Islet precursor cell (in vitro differentiated cells): Measurements from ENCODE around the gene ENTPD6.

Source experiments
- DNase-seq: peaks from one replicate; pipeline ENCODE4 v3.0.0-alpha.2; 2018

ENTPD6 gene

DNA sequence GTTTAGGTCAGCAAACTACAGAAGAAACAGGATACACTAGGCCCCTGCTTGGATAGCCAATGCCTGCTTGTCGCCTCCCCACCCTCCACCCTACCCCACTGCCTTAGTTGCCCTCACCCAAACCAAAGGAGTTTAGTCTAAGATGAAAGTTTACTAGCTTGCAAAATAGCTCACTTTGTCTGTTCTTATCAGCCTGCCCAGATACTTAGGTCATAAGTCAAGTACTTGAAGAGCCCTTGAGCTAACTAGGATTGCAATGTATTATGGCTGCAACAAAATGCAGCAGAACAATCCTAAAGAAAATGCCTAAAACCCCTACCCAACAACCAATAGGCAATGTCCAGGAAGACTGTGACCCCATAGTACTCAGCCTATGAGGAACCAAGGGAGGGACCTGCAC, 7.3 kb upstream of the ENTPD6 start:
- no peak for DNase-seq

DNA sequence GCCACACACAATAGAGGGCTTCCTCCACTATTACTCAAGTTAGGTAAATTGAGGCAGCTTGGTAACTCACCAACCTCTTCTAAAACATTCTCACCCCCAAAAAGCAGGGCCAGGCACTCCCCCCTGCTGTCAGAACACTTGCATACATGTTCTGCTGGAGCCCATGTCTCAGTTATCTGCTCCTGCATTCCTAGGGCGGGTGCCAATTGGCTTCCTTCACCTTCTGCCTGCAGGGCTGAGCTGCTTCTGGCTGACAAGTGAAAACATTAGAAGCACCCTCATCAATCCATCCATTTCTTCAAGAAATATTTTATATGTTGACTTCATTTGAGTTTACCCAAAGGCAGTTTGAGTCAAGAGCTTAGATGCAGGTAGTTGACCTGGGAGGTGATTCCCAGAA, 4.5 kb upstream of the ENTPD6 start:
- no peak for DNase-seq

DNA sequence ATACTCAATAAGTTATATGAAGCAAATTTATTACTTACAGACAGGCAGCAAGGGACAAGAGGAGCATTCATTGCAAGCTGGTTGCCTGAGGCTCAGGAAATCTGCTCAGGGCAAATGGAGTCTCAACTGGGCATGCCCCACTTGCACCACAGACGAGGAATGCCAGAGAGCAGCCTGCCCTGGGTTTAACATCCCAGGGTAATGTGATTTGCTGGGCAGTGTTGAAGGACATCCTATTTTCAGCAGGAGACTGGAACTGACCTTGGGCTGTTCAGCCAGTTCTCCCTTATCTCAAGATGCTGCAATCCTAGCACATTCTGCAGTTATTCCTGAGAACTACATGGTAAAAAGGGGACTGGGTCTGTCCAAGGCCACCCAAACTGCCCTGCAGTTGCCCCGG, 3.8 kb upstream of the ENTPD6 start:
- DNase-seq = no peak

DNA sequence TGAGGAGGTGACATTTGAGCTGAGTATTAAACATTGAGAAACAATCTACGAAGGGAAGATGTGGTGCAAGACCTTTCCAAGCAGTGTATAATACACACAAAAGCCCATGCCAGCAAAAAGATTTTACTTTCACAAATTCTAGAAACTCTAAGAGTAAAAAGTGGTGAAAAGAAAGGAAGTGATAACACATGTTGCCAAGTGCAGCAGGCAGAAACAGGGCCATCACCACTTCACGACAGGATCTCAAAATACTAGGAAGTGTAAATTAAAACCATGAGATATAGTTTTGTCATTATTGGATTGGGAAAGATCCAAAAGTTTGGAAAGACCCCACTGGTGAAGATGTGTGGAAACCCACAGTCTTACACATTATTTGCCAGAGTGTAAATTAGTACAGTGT, 1.7 kb upstream of the ENTPD6 start:
- DNase-seq = no peak

DNA sequence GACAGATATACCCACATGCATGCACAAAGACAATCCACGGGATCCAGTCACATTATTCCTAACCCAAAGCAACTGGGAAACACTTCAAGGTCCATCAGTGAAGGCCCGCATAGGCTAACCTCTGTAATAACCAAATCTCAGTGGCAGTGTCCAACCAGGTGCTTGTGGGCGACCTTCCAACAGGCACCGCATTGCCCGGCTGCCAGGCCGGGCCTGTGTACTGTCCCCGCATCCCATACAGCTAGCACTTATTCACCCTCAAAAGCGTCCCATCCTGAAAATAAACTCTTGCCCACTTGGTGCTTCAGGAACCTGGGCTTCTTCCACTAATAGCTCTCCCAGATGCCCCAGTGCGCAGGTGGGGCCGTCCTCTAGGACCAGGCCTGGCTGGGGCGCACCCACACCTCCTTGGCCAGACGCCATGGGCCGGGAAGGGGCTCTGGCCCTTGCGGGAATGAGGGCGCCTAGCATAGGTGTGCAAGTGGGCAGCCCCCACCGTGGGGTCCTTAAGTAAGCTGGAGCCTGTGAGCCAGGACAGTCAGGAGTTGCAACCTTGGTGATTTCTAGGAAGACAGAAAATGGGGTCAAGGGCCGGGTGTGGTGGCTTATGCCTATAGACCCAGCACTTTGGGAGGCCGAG, 1.1 kb upstream of the ENTPD6 start:
- DNase-seq = peak; percentile 29

DNA sequence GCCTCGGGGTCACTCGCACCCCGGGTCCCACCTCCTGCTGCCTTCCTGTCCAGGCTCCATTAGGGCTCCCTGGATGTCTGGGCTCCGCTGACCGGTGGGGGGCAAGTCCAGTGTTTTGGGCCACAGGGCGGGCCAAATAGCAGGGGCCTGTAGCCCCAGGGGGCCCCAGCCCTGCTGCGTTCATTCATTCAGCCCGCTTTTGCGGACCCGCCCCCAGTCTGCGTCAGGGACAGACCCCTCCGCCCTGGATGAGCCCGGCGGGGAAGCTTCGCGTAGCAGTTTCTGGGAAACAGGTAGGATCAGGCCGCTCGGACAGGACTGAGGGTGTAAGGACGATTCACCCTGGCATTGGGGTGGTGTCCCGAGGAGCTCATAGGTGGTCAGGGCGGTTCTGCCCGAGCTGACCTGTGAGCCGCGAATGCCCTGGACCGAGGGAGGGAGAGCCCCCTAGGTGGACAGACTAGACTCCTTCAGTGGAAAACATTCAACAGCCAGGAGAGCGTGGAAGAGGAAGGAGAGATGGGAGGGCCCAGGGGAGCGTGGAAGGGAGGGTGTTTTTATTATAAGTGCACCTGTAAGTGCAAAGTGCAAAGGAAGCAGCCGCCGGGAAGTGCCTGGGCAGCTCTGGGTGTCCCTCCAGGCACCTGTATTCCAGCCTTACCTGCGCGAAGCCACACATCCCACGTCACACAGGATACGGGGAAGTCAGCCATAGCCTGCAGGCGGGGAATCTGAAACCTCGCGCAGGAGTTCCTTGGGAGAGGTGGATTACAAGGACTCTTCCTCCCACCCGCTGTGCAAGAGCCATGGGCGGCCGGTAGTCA, 662 bp downstream of the ENTPD6 start:
- peak; percentile 76 for DNase-seq

DNA sequence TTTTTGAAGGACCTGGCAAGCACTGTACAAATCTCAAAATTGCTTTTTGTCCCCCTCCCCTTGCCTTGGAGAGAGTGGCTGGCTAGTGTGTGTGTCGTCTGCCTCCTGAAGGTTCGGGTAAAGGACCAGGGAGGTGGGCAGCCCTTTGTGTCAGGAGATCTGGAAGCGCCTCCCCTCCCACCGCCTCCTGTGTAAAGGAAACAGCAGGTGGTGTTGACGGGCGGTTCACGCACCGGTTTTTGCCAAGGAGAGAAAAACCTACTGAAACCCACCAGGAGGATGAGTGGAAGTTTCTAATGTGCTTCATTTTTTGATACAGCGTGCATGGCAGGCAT, 1.2 kb downstream of the ENTPD6 start:
- no peak for DNase-seq

DNA sequence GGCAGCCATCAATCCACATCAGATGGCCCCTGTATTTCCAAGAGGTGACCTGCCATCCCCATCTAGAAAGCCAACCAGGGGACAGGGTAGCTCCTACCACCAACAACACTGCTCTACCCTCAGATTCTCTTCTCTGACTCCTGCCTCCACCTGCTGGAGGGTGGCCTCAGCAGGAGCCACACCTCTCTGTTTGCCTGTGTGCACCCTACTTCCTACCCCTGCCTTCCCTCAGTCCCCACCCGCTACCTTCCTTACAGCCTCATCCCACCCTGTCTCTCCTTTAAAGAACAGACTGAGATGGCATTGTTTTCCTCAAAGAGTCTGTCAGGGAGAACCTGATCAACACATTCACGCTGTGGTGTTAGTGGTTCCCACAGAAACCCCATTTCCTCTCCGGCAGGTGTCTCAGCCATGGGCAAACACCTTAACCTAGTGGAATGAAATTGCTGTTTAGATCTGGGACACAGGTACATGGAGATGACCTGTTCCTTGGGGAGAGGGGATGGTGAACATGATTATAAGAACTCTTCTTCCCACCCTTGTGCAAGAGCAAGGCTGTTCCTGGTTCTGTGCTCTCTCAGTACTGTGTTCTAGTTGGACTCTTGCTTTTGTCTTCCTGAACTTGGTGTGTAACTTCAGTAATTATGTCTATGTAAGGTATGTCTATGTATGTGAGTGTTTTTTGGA, 1.8 kb downstream of the ENTPD6 start:
- no peak for DNase-seq

DNA sequence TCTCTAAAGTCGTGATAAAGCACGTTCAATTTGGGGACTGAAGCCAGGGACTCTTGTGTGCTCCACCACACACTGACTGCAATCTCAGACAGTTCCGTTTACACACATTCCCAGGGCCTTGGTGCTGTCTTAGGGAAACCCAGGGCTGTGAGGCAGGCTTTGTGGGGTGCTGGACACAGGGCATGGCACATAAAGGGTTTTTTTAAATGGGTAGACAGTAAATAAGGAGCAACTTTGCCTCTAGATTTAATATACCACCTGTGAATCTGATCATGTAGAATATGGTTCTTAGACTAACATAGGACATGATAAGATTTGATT, 2.3 kb downstream of the ENTPD6 start:
- DNase-seq = no peak

DNA sequence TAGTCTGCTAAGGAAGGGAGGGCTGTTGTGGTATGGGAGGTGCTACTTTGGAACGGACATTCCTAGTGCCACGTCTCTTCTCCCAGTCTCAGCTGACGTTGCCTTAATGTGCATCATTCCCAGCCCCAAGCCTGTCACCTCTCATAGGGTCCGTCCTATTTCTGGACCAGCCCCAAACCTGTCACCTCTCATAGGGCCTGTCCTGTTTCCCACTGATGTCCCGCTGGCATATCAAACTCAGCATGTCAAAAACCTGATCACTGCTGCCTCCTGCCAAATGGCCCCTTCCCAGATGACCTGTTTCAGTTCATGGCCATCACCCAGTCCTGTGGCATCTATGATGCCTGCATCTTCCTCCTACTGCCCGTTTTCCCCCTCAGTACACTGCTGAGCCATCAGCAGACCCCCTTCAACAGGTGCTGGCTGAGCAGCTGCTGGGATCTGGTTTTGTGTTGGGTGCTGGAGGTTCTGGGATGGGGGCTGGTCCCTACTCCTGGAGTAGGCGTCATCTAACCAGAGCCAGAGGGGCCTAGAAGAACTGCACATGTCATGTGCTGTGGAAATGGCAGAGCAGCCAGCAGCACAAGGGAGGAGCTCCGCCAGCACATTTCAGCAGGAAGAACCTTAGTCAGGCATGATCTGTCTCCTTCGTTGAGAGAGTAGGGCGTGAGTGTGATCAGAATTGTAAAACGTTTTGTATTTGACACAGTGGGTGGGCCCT, 3.3 kb downstream of the ENTPD6 start:
- peak; percentile 36 for DNase-seq

DNA sequence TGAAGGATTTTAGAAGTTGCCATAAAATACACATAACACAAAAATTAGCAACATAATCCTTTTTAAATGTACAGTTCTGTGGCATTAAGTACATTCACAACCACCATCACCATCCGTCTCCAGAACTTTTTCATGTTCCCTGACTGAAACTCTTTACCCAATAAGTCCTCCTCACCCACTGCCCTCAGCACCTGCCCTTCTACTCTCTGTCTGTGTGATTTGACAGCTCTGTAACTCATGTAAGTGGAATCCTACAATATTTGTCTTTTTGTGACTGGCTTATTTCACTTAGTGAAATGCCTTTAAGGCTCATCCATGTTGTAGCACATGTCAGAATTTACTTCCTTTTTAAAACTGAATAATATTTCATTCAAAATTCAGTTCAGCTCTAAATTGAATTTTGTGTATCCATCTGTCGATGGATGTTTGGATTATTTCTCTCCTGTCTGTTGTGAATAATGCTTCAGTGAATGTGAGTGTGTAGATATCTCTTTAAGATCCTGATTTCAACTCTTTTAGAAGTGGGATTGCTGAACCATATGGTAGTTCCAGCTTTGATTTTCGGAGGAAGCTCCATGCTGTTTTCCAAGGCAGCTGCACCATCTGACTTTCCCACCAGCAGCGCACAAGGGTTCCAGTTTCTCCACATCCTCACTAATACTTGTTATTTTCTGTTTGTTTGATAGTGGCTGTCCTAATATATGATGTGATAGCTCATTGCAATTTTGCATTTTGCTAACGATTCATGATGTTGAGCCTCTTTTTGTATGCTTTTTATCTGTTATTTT, 4.2 kb downstream of the ENTPD6 start:
- DNase-seq = no peak

DNA sequence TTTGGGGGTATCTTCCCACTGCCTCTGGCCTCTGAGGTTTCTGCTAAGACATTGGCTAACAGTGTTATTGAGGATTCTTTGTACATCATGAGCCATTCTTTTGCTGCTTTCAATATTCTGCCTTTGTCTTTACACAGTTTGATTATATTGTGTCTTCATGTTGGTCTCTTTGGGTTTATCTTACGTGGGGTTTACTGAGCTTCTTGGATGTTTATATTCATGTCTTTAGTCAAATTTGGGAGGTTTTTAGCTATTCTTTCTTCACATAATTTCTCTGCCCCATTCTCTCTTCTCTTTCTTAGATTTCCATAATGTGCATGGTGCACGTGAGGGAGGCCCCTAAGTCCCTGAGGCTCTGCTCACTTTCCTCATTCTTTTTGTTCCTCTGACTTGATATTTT, 7.6 kb downstream of the ENTPD6 start:
- DNase-seq = no peak

DNA sequence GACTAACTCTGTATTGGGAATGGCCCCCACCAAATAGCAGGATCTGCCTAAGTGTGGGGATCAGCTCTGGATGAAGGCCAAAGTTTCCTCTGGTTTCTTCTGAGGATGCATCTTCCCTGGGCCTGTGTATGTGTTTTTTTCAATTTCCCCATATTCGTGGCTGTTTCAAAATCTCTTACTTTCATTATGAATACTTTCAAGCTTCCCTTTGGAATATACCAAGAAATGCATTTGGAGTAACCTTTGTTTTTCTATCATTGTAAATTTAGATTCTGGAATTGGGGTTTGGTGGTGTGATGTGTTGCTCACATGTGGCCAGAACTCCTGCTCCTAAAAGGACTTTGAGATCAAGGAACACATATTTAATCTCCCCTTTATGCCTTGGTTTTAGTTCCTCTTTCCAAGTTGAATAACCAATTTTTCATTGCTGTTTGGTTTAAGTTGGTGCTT, 8.4 kb downstream of the ENTPD6 start:
- no peak for DNase-seq

DNA sequence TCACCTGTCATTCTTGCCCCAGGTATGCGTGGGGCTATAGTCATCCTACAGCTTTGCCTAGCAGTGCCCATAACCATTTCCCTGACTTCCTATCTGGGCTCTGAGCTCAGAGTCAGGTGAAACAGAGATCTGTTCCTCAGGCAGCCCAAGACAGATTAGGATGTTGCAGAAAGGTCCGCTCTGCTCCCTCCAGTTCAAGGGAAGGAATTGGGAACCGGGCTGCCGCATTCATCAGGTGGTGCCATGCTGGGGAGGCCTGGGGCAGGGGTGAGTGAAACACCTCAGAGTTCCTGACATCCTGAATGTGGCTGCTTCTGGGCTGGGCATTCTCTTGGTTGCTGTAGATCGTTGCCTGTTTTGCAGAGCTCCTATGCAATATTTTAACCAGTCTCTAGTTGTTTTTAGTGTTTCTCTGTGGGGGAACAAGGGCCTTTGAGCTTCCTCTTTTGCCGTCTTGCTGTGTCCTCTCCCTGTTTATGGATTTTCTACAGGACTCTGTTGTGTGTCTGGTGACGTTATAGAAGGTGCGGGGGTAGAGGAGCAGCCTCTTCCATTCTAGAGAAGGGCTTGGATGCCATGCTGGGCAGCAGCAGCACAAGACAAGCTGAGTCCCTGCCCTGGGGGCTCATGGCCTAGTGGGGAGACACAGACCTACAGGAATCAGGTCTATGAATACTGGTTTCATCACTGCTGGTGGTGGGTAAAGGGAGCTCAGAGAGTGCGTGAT, 9.2 kb downstream of the ENTPD6 start:
- peak; percentile 41 for DNase-seq

DNA sequence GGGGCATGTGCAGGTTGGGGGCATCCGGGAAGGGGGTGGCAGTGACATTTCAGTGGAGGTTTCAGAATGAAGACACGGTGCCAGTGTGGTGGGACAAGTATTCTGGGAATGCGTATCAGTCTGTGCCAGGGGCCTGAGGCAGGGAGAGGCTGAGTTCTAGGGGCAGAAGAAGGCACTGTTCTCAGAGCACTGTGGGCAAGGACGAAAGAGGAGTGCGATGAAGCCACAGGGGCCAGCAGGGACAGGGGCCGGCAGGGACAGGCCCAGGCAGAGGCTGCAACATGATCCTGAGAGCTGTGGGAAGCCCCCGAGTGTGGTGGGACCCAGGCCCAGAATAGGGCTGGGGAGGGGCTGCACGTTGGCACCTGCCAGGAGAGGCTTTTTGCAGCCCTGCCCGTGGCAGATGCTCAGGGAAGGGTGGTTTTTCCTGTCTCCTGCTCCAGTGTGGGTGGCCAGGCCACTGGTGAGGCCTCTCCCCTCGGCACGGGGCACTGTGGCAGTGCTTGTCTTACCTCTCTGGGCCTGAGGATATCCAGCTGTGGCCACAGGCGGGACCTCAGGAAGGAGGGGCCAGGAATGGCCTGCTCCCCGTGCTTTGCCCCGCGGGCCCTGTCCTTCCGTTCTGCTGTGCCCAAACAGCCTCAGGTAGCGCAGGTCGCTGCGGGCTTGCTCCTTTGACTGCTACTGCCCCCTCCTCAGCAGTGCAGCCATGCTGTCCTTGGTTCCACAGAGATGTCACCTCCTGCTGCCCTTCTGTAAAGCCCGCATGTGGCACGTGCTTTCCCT, 10.0 kb downstream of the ENTPD6 start:
- DNase-seq = peak; percentile 42

DNA sequence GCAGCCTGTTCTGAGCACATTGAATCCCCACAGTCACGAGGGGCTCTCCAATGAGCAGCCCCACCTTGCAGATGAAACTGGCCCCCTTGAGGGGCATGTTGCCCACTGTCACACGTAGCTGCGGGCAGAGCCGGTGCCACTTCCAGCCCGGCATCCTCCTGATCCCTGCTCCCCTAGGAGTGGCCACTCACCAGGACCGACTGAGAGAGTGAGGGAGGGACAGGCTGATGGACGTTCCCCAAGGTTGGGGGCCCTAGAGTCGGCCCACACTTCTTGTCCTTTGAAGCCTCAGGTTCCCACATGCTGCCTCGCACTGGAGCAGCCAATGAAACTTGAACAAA, 10.5 kb downstream of the ENTPD6 start:
- DNase-seq = peak; percentile 42

DNA sequence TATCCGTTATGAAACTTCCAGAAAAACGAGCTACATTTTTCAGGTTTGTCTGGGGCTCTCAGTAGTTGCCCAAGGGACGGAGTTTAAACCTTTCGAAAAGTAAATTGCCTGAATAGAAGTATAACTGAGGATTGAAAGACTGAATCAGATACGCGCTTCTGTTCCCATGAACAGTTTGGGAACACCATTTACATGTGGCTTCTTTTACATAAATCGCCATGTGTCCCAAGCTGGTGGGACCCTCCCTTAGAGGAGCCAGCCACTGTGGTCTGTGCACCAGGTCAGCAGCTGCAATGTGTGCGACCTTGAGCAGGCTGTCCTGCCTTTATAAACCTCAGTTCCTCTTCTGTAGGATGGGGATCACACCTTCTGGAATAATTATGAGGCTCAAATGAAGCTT, 11.0 kb downstream of the ENTPD6 start:
- peak; percentile 9 for DNase-seq

DNA sequence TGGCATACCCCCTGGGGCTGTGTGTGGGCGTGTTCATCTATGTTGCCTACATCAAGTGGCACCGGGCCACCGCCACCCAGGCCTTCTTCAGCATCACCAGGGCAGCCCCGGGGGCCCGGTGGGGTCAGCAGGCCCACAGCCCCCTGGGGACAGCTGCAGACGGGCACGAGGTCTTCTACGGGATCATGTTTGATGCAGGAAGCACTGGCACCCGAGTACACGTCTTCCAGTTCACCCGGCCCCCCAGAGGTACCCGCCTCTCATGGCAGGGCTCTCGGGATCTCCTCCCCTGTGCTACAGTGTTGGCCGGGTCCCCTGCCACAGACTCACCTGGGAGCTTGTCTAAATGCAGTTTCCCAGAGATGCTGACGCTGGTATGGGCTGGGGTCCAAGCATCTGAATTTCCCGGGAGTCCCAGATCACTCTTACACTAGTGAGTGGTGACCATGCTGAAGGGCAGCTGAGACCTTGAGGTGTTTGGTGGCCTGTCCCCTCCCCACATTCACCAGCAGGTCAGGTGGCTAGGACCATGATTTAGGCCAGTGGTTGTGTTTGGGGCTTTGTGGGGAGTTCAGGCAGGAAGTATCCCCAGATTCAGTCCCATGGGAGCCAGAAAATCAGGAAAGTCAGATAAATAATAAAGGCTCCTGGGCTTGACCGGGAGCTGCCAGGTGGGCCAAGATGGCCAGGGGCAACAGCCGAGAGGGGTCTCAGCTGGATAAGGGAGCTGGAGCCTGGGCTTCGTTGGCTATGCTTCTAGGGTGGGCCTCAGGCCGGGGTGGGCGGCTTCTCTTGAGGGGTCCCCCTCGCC, 11.8 kb downstream of the ENTPD6 start:
- peak; percentile 35 for DNase-seq

DNA sequence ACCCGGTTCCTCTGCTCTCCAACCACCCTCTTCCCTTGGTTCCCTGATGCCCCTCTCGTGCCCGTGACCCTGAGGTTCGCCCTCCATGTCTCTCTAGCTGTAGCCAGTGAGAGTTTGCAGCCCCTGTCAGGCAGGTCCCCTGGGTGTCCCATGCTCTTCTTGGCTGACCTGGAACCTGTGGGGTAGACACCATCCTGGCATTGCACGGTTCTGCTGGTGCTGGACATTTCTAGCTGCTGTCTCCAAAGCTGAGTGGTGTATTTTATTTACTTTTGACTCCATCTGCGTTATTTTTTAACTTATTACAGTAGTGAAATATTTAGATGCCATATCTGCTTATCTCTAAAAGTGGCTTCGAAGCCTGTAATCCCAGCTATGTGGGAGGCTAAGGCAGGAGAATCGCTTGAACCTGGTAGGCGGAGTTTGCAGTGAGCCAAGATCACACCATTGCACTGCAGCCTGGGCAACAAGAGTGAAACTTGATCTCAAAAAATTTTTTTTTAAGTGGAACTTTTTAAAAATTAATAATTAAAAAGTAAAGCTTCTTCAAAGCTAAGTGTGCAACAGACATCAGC, 12.5 kb downstream of the ENTPD6 start:
- no peak for DNase-seq

DNA sequence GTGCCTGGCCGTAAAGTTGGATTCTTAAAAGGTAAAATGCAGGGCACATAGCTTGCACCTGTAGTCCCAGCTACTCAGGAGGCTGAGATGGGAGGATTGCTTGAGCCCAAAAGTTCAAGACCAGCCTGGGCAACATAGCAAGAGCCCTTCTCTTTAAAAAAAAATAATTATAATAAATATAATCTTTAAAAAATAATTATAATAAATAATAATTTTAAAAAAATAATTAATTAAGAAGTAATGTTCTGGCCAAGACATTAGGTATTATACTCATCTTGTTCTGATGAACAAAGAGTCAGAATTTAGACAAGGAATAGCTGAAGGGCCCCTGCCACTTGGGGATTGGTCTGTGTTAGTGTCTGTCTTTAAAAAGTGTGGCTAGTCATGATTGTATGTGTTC, 13.9 kb downstream of the ENTPD6 start:
- no peak for DNase-seq
